Muscle layer of colon (tissue), 2 donors: Measurements from ENCODE around the gene SERPINA5.

ENCODE experiments used
- H3K27ac ChIP-seq: one replicate; pipeline ENCODE4 v1.7.0; 2013; ENCODE audit warnings: low read depth, mild to moderate bottlenecking, low read length, moderate library complexity
- H3K27me3 ChIP-seq, 2 donors: one replicate each; pipeline ENCODE4 v1.7.0; 2013; ENCODE audit warnings: low read length in 2 of 2, mild to moderate bottlenecking in 2 of 2; ENCODE audit not compliant: insufficient read depth in 2 of 2, control insufficient read depth in 1 of 2
- H3K36me3 ChIP-seq: one replicate; pipeline ENCODE4 v1.7.0; 2013; ENCODE audit warnings: mild to moderate bottlenecking, low read length; ENCODE audit not compliant: insufficient read depth
- H3K4me1 ChIP-seq: one replicate; pipeline ENCODE4 v1.7.0; 2013; ENCODE audit warnings: mild to moderate bottlenecking, low read length; ENCODE audit not compliant: insufficient read depth
- H3K4me3 ChIP-seq, 2 donors: one replicate each; pipeline ENCODE4 v1.7.0; 2013; ENCODE audit warnings: low read length in 2 of 2, low read depth in 1 of 2, mild to moderate bottlenecking in 1 of 2, moderate library complexity in 1 of 2
- H3K9ac ChIP-seq: one replicate; pipeline ENCODE4 v1.7.0; 2013; ENCODE audit warnings: low read length
- H3K9me3 ChIP-seq: one replicate; pipeline ENCODE4 v1.7.0; 2013; ENCODE audit warnings: mild to moderate bottlenecking, low read length
- donor health status: abdominal sarcoma.
- donor health status: Adenocarcinoma of cecum.

Gene SERPINA5

DNA sequence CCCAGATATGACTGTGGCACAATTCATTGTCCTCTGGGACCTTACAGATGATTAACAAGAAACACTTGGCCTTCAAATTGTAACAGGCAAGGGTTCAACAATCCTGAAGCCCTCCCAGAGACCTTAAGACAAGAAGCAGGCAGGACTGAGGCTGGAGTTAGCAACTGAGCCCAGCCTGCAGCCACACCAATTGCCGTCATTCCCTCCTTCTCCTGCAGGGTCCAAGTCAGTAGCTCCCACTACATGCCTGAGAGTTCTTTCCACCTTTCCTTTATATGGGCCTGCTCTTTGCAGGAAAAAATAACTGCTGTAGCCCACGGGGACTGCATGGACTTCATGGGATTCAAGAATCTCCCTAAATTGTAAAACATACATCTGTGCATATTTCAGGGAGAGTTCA, 22.4 kb upstream of the SERPINA5 start:
- H3K36me3 ChIP-seq = no peaks in the 10 kb centered on the region
- no peaks in the 10 kb centered on the region for H3K9me3 ChIP-seq
- no peaks in the 10 kb centered on the region for H3K4me1 ChIP-seq
- no peak overlapping the region for H3K4me3 ChIP-seq
- H3K27ac ChIP-seq = no peak overlapping the region
- H3K9ac ChIP-seq = no peak overlapping the region
- H3K27me3 ChIP-seq = no peaks in the 10 kb centered on the region

GRCh38 chr14:94559638-94560290, 21.5 kb upstream of the SERPINA5 start:
- Histone ChIP-seq H3K27me3 (no peaks in the 10 kb centered on the region), H3K4me3 (no peak overlapping the region), H3K4me1 (no peaks in the 10 kb centered on the region), H3K9ac (no peak overlapping the region), H3K27ac (no peak overlapping the region), H3K9me3 (no peaks in the 10 kb centered on the region), H3K36me3 (no peaks in the 10 kb centered on the region)

GRCh38 chr14:94560291-94560665, 20.9 kb upstream of the SERPINA5 start:
- H3K4me1 ChIP-seq = no peaks in the 10 kb centered on the region
- H3K27ac ChIP-seq = no peak overlapping the region
- H3K9me3 ChIP-seq = no peaks in the 10 kb centered on the region
- H3K9ac ChIP-seq = no peak overlapping the region
- H3K27me3 ChIP-seq = no peaks in the 10 kb centered on the region
- no peaks in the 10 kb centered on the region for H3K36me3 ChIP-seq
- no peak overlapping the region for H3K4me3 ChIP-seq

DNA sequence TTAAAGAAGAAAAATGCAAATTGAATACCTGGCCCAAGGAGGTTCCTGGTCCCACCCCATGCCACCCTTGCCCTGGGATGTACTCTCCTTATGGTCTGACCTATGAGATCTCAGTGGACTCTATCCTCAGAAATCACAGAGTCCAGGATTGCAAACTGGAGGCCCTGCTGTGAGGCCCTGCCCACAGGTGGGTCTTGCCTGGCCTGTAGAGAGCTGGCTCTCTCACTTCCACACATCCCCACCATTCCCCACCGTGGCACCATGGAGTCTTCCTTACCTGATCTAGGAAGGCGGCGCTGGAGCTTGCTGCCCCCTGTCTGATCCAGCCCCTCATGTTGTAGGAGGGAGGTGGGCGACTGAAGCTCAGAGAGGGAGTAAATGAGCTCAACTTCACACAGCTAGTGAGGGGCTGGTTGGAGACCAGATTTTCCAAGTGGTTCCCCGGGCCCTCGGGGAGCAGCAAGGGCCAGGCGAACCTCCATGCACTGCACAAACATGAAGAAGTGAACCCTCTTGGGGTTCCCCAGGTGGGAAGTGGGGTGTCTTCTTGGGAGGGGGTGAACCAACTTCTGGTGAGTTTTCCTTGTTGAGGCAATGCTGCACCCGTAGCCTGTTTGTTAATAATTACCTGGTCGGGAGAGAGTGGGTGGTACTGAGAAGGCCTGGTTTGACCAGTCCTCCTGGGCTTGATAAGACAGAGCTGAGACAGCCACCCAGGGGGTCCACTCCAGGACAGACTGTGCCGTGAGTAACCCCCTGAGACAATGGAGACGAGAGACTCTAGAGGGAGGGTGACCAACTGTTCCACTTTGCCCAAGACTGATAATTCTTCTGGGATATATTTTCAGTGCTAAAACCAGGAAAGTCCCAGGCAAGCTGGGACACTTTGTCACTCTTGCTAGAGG, 20.2 kb upstream of the SERPINA5 start, which contains the start of gene SERPINA4:
Gene SERPINA4, plus strand, starts transcription at position 692 of the 905 bp plus-strand sequence. CDS start 2,041 bp downstream, outside the sequence.
- H3K4me3 ChIP-seq = no peak within 1 kb of the TSS
- H3K9me3 ChIP-seq = no peaks in the 10 kb centered on the region
- H3K4me1 ChIP-seq = no peaks in the 10 kb centered on the region
- H3K9ac ChIP-seq = no peak within 1 kb of the TSS
- H3K36me3 ChIP-seq = no peaks in the 10 kb centered on the region
- no peaks in the 10 kb centered on the region for H3K27me3 ChIP-seq
- no peak within 1 kb of the TSS for H3K27ac ChIP-seq

- Histone ChIP-seq H3K4me1 (no peaks in the 10 kb centered on the region), H3K27me3 (no peaks in the 10 kb centered on the region), H3K4me3 (no peak overlapping the region), H3K9me3 (no peaks in the 10 kb centered on the region), H3K36me3 (no peaks in the 10 kb centered on the region), H3K27ac (no peak overlapping the region), H3K9ac (no peak overlapping the region)
These were observed 19.6 kb upstream of the SERPINA5 start for GRCh38 chr14:94561656-94562010.

DNA sequence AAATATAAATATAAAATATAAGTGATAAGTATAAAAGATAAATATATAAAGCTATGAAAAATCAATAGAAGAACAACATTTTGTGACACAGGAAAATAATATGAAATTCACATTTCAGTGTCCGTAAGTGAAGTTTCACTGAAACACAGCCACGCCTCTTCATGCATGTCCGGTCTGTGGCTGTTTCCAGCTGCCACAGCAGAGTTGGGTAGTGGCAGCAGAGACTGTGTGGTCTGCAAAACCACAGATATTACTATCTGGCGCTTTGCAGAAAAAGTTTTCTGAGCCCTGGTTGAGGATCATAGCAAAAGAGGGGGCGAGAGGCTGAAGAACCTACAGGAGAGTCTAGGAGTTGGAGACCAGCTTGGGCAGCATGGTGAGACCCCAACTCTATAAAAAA, 19.2 kb upstream of the SERPINA5 start:
- Histone ChIP-seq H3K27me3 (no peaks in the 10 kb centered on the region), H3K9ac (no peak overlapping the region), H3K9me3 (no peaks in the 10 kb centered on the region), H3K4me3 (no peak overlapping the region), H3K4me1 (no peaks in the 10 kb centered on the region), H3K27ac (no peak overlapping the region), H3K36me3 (no peaks in the 10 kb centered on the region)

- no peak overlapping the region for H3K4me3 ChIP-seq
- no peaks in the 10 kb centered on the region for H3K4me1 ChIP-seq
- no peaks in the 10 kb centered on the region for H3K9me3 ChIP-seq
- H3K36me3 ChIP-seq = no peaks in the 10 kb centered on the region
- no peak overlapping the region for H3K9ac ChIP-seq
- no peaks in the 10 kb centered on the region for H3K27me3 ChIP-seq
- no peak overlapping the region for H3K27ac ChIP-seq
These were observed 18.0 kb upstream of the SERPINA5 start for GRCh38 chr14:94562941-94563883.

DNA sequence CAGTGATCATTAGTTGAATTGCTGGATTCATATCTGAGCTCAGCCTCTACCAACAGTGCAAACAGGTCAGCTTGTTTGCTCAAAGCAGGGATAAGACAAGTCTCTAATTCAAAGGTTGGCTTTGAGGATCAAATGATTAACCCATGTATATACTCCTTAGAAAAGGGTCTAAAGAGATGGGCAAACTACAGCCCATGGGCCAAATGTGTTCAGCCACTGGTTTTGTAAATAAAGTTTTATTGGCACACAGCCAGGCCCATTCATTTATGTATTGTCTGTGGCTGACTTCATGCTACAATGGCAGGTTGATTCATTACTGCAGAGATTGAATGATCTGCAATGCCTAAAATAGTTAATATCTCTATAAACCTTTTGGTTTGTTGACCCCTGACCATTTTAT, 16.8 kb upstream of the SERPINA5 start:
- H3K4me1 ChIP-seq = no peaks in the 10 kb centered on the region

GRCh38 chr14:94568186-94568585, 13.0 kb upstream of the SERPINA5 start:
- no peak overlapping the region for H3K4me3 ChIP-seq
- H3K36me3 ChIP-seq = no peaks in the 10 kb centered on the region

More for the DNA sequence above, 16.8 kb upstream of the SERPINA5 start:
- Histone ChIP-seq H3K27ac (no peak overlapping the region), H3K27me3 (no peaks in the 10 kb centered on the region), H3K9ac (no peak overlapping the region), H3K9me3 (no peaks in the 10 kb centered on the region), H3K4me3 (no peak overlapping the region), H3K36me3 (no peaks in the 10 kb centered on the region)

GRCh38 chr14:94569381-94570001, 11.7 kb upstream of the SERPINA5 start:
- H3K27me3 ChIP-seq = no peaks in the 10 kb centered on the region
- no peak overlapping the region for H3K27ac ChIP-seq
- no peak overlapping the region for H3K4me3 ChIP-seq
- no peak overlapping the region for H3K9ac ChIP-seq
- H3K36me3 ChIP-seq = no peaks in the 10 kb centered on the region
- peaks cover 4% of the 10 kb centered on the region for H3K4me1 ChIP-seq
- H3K9me3 ChIP-seq = no peaks in the 10 kb centered on the region

More at GRCh38 chr14:94568186-94568585, 13.0 kb upstream of the SERPINA5 start:
- no peak overlapping the region for H3K27ac ChIP-seq
- H3K27me3 ChIP-seq = no peaks in the 10 kb centered on the region
- H3K9ac ChIP-seq = no peak overlapping the region
- no peaks in the 10 kb centered on the region for H3K9me3 ChIP-seq
- H3K4me1 ChIP-seq = peaks cover 4% of the 10 kb centered on the region

- peaks cover 4% of the 10 kb centered on the region for H3K4me1 ChIP-seq
- H3K27me3 ChIP-seq = no peaks in the 10 kb centered on the region
- no peak overlapping the region for H3K27ac ChIP-seq
- no peak overlapping the region for H3K4me3 ChIP-seq
- no peaks in the 10 kb centered on the region for H3K9me3 ChIP-seq
- no peak overlapping the region for H3K9ac ChIP-seq
- no peaks in the 10 kb centered on the region for H3K36me3 ChIP-seq
These were observed 11.2 kb upstream of the SERPINA5 start for GRCh38 chr14:94570002-94570400.
